Thyroid gland (tissue), 4 donors: Measurements from ENCODE around the gene KIAA0930. TPM values are rescaled to one million over a fixed set of nuclear protein-coding genes. Genes with fewer than 3 reads are reported as not detected.

ENCODE experiments used
- DNase-seq, 2 donors: peaks; one replicate each; pipeline ENCODE4 v3.0.0-alpha.2; 2019
- H3K27ac ChIP-seq, 3 donors: fragments of 200-600 bp; sonication (generic); 1 replicate in 2 of 3; 2 replicates in 1 of 3; pipeline ENCODE4 v1.5.1; 2016 to 2019; ENCODE audit warnings: mild to moderate bottlenecking in 1 of 3, moderate library complexity in 1 of 3
- H3K27me3 ChIP-seq: fragments of 200-600 bp; sonication (generic); one replicate; pipeline ENCODE4 v1.5.1; 2019
- H3K36me3 ChIP-seq, 2 donors: fragments of 200-600 bp; sonication (generic); one replicate each; pipeline ENCODE4 v1.5.1; 2016 to 2019
- H3K4me1 ChIP-seq, 2 donors: fragments of 200-600 bp; sonication (generic); one replicate each; pipeline ENCODE4 v1.5.1; 2017 to 2019
- H3K4me3 ChIP-seq, 3 donors: fragments of 200-600 bp; sonication (generic); replicated peaks in 1 of 3; 1 replicate in 2 of 3; 2 replicates in 1 of 3; pipeline ENCODE4 v1.5.1; 2016; ENCODE audit warnings: mild to moderate bottlenecking in 1 of 3
- H3K9me3 ChIP-seq: fragments of 200-600 bp; sonication (generic); one replicate; pipeline ENCODE4 v1.5.1; 2017
- CTCF ChIP-seq, 6 experiments: fragments of 200-600 bp in 3 of 6; fragments of 450-650 bp in 3 of 6; sonication (generic) in 3 of 6; IDR thresholded peaks; one replicate each; pipeline ENCODE4 v1.5.1; 2016 to 2019; ENCODE audit warnings: antibody characterized with exemption in 6 of 6, mild to moderate bottlenecking in 2 of 6, inconsistent platforms in 1 of 6, moderate library complexity in 1 of 6
- POLR2A ChIP-seq, 2 donors: fragments of 450-650 bp; IDR thresholded peaks; one replicate each; pipeline ENCODE4 v1.6.1; 2017; ENCODE audit warnings: antibody characterized with exemption in 2 of 2, mild to moderate bottlenecking in 2 of 2, moderate library complexity in 1 of 2
- WGBS, 2 donors: methylation state at CpG; one replicate each; pipeline ENCODE4 v1.1.5; 2017; 5-methylcytosine and 5-hydroxymethylcytosine counted together
- intact Hi-C: fragments of 100-400 bp; cut with DNase I; formaldehyde crosslinking; loops from one replicate; pipeline ENCODE4 v1.15.1; 2023
- total RNA-seq, 4 donors: library from RNA; depleted of rRNA; stranded (reverse); fragments of >200 nt; gene quantifications; one replicate each; pipeline ENCODE4 v1.2.3, GENCODE V29; 2016

Gene KIAA0930
- total RNA-seq, 4 donors from 2014 or later: 21.0 to 42.7 (median 25.0) TPM

GRCh38 chr22:45246060-45246985, 5.6 kb upstream of the KIAA0930 start:
- Histone ChIP-seq H3K36me3 (no peaks in the 10 kb centered on the region), H3K4me3 (no peak overlapping the region), H3K27ac (no peak overlapping the region), H3K4me1 (peaks cover 4 to 9% of the 10 kb centered on the region in 2 donors), H3K27me3 (no peaks in the 10 kb centered on the region), H3K9me3 (no peaks in the 10 kb centered on the region)
- TF ChIP-seq CTCF (IDR thresholded peaks at IDR 0.05): no peak
- TF ChIP-seq POLR2A (IDR thresholded peaks at IDR 0.05): no peak
- intact Hi-C loops: no loop called here
- DNase-seq: no peak
- 81 to 84% methylated on average over 13 of the region's 13 CpGs for WGBS, 2 donors

GRCh38 chr22:45244916-45245315, 4.2 kb upstream of the KIAA0930 start:
- Histone ChIP-seq H3K36me3 (no peaks in the 10 kb centered on the region), H3K27me3 (no peaks in the 10 kb centered on the region), H3K4me3 (no peak overlapping the region), H3K9me3 (no peaks in the 10 kb centered on the region), H3K4me1 (peaks cover 8 to 16% of the 10 kb centered on the region in 2 donors), H3K27ac (no peak overlapping the region)
- intact Hi-C loops: no loop called here
- no peak for TF ChIP-seq POLR2A (IDR thresholded peaks at IDR 0.05)
- no peak for TF ChIP-seq CTCF (IDR thresholded peaks at IDR 0.05)
- 50% methylated on average over 4 of the region's 4 CpGs for WGBS, 2 donors
- DNase-seq: no peak

DNA sequence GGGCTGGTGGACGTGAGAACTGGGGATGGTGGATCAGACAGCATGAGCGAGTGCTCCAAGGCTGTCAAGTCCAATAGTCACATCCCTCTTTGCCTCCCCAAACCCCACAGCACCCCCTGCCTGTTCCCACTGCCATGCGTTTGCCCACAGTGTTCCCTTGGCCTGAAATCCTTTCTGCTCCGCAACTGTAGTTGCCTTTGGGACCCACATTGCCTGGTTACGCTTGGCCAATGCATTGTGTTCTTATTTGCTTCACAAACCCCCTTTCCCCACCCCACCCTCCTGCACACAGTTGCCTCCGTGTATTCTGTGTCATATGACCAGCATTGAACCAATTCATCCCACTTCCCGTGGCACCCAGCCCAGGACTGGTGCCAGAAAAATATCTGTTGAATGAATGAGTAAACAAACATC, 2.1 kb upstream of the KIAA0930 start:
- TF ChIP-seq CTCF (IDR thresholded peaks at IDR 0.05): no peak
- no peak for TF ChIP-seq POLR2A (IDR thresholded peaks at IDR 0.05)
- Histone ChIP-seq H3K36me3 (no peaks in the 10 kb centered on the region), H3K4me3 (no peak overlapping the region), H3K27me3 (no peaks in the 10 kb centered on the region), H3K27ac (no peak overlapping the region), H3K4me1 (peaks cover 12 to 23% of the 10 kb centered on the region in 2 donors), H3K9me3 (no peaks in the 10 kb centered on the region)
- 57 to 66% methylated on average over 6 to 7 of the region's 7 CpGs for WGBS, 2 donors
- intact Hi-C loops: no loop called here
- DNase-seq: peak in 1 of 2 donors; percentile 28

GRCh38 chr22:45240104-45240809, 437 bp downstream of the KIAA0930 start:
- Histone ChIP-seq H3K9me3 (no peaks in the 10 kb centered on the region), H3K27ac (no peak overlapping the region), H3K4me3 (peak overlapping the region; percentile 11 to 50 (median 25)), H3K4me1 (peaks cover 12 to 29% of the 10 kb centered on the region in 2 donors), H3K36me3 (no peaks in the 10 kb centered on the region), H3K27me3 (no peaks in the 10 kb centered on the region)
- TF ChIP-seq CTCF (IDR thresholded peaks at IDR 0.05): no peak
- no peak for TF ChIP-seq POLR2A (IDR thresholded peaks at IDR 0.05)
- peak in 1 of 2 donors; percentile 26 for DNase-seq
- WGBS, 2 donors: 1 to 3% methylated on average over 24 to 40 of the region's 73 CpGs
- intact Hi-C loops: loop anchor here (2.0 kb wide), 1 partner anchor 77 kb away; the partner anchor contains the start of gene NUP50
